ENCODE measurements around the gene RAPGEF5. TPM values are rescaled to one million over a fixed set of nuclear protein-coding genes. Genes with fewer than 3 reads are reported as not detected.

RAPGEF5 gene
- total RNA-seq, 2 donors from 2014 or later = 7.4 to 29.8 TPM

GRCh38 chr7:22255834-22256233 lies 101.1 kb downstream of the RAPGEF5 start:
- Histone ChIP-seq H3K4me3 (no peak overlapping the region), H3K27ac (no peak overlapping the region), H3K36me3 (no peaks in the 10 kb centered on the region), H3K9me3 (no peaks in the 10 kb centered on the region), H3K27me3 (replicated peaks; ENCODE audit: insufficient read depth) (no peaks in the 10 kb centered on the region), H3K4me1 (replicated peaks) (no peaks in the 10 kb centered on the region)
- intact Hi-C loops (cut with DNase I) = no loop called here
- DNase-seq (ENCODE audit: low spot score) = no peak
- 92% methylated on average over 1 of the region's 1 CpG for WGBS
- TF ChIP-seq POLR2AphosphoS5 (IDR thresholded peaks at IDR 0.05) = no peak
- no peak for TF ChIP-seq POLR2A (IDR thresholded peaks at IDR 0.05)
- TF ChIP-seq CTCF (IDR thresholded peaks at IDR 0.05) = no peak

GRCh38 chr7:22255342-22255741 lies 101.6 kb downstream of the RAPGEF5 start:
- 94% methylated on average over 1 of the region's 1 CpG for WGBS
- Histone ChIP-seq H3K9me3 (no peaks in the 10 kb centered on the region), H3K27me3 (replicated peaks; ENCODE audit: insufficient read depth) (no peaks in the 10 kb centered on the region), H3K4me1 (replicated peaks) (no peaks in the 10 kb centered on the region), H3K36me3 (no peaks in the 10 kb centered on the region), H3K4me3 (no peak overlapping the region), H3K27ac (no peak overlapping the region)
- DNase-seq (ENCODE audit: low spot score) = no peak
- intact Hi-C loops (cut with DNase I) = no loop called here
- TF ChIP-seq POLR2A (IDR thresholded peaks at IDR 0.05) = no peak

GRCh38 chr7:22252936-22253536 lies 103.9 kb downstream of the RAPGEF5 start:
- Histone ChIP-seq H3K27me3 (replicated peaks; ENCODE audit: insufficient read depth) (no peaks in the 10 kb centered on the region), H3K9me3 (no peaks in the 10 kb centered on the region), H3K4me1 (replicated peaks) (no peaks in the 10 kb centered on the region), H3K4me3 (no peak overlapping the region), H3K27ac (no peak overlapping the region), H3K36me3 (no peaks in the 10 kb centered on the region)
- intact Hi-C loops (cut with DNase I) = no loop called here
- 79% methylated on average over 7 of the region's 7 CpGs for WGBS
- DNase-seq (ENCODE audit: low spot score) = no peak
- TF ChIP-seq POLR2AphosphoS5 (IDR thresholded peaks at IDR 0.05) = no peak
- no peak for TF ChIP-seq POLR2A (IDR thresholded peaks at IDR 0.05)
- TF ChIP-seq CTCF (IDR thresholded peaks at IDR 0.05) = no peak

- Histone ChIP-seq H3K9me3 (no peaks in the 10 kb centered on the region), H3K4me1 (replicated peaks) (no peaks in the 10 kb centered on the region), H3K27me3 (replicated peaks; ENCODE audit: insufficient read depth) (no peaks in the 10 kb centered on the region), H3K27ac (no peak overlapping the region), H3K4me3 (no peak overlapping the region), H3K36me3 (no peaks in the 10 kb centered on the region)
- DNase-seq (ENCODE audit: low spot score) = no peak
- intact Hi-C loops (cut with DNase I) = no loop called here
- no peak for TF ChIP-seq POLR2A (IDR thresholded peaks at IDR 0.05)
- TF ChIP-seq POLR2AphosphoS5 (IDR thresholded peaks at IDR 0.05) = no peak
- TF ChIP-seq CTCF (IDR thresholded peaks at IDR 0.05) = no peak
- WGBS = 87% methylated on average over 2 of the region's 2 CpGs
Measured at GRCh38 chr7:22252016-22252415, 104.9 kb downstream of the RAPGEF5 start.

- 88% methylated on average over 2 of the region's 2 CpGs for WGBS
- H3K4me1 ChIP-seq (replicated peaks) = no peaks in the 10 kb centered on the region
- no peaks in the 10 kb centered on the region for H3K27me3 ChIP-seq (replicated peaks; ENCODE audit: insufficient read depth)
- no peaks in the 10 kb centered on the region for H3K36me3 ChIP-seq
- intact Hi-C loops (cut with DNase I) = no loop called here
- no peak overlapping the region for H3K4me3 ChIP-seq
- no peaks in the 10 kb centered on the region for H3K9me3 ChIP-seq
- no peak for DNase-seq (ENCODE audit: low spot score)
- no peak overlapping the region for H3K27ac ChIP-seq
- TF ChIP-seq POLR2AphosphoS5 (IDR thresholded peaks at IDR 0.05) (no peak), POLR2A (IDR thresholded peaks at IDR 0.05) (no peak), CTCF (IDR thresholded peaks at IDR 0.05) (no peak)
Measured at GRCh38 chr7:22251281-22251680, 105.7 kb downstream of the RAPGEF5 start.
